Fibroblast of skin of scalp (primary cell): ENCODE data around the gene ADAMTSL1. TPM values are rescaled to one million over a fixed set of nuclear protein-coding genes. Genes with fewer than 3 reads are reported as not detected.
A peak's percentile ranks its signal among the peaks of the same experiment; 100 is the strongest.

Experiments
- DNase-seq: peaks from one replicate; pipeline ENCODE4 v3.0.0-alpha.2; 2013
- polyA plus RNA-seq, 2 experiments: library from polyadenylated mRNA; unstranded; fragments of 120-200 nt; gene quantifications; one replicate each; pipeline ENCODE4 v1.2.1, GENCODE V29; 2013; ENCODE audit not compliant: insufficient read length in 2 of 2

The ADAMTSL1 gene
- polyA plus RNA-seq (2013, experiment 1 of 2; ENCODE audit: insufficient read length) = 47.8 TPM
- polyA plus RNA-seq (2013, experiment 2 of 2; ENCODE audit: insufficient read length) = 46.1 TPM

- DNase-seq = peak; percentile 88
Observed at GRCh38 chr9:18473652-18474279, at the start of gene ADAMTSL1. TSS of gene ADAMTSL1 (plus strand) at chr9:18474153. CDS start at chr9:18474233, 80 bp downstream.

DNA sequence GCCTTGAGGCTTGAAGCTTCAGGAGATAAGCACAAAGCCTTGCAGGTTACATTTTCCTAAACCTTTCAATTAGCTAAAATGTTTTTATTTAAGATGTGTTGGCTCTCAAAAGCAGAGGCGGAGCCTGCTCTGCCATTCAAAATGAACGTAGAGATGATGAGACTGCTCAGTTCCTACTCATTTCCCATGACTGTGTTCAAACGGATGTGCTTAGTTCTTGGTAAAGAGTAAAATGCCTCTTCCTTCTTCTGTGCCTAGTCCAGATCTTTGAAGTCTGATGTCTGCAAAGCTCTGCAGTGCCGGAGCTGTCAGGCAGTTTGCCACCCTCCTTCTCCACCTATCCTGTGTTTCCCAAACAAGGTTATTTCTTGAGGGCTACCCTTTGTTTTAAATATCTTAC is 46.3 kb upstream of the ADAMTSL1 start:
- no peak for DNase-seq

GRCh38 chr9:18428661-18429060 is 45.3 kb upstream of the ADAMTSL1 start:
- peak; percentile 51 for DNase-seq

- peak; percentile 83 for DNase-seq
Observed at GRCh38 chr9:18429070-18429469, 44.9 kb upstream of the ADAMTSL1 start.

- DNase-seq = peak; percentile 44
Observed at GRCh38 chr9:18433620-18434019, 40.3 kb upstream of the ADAMTSL1 start.

- DNase-seq = peak; percentile 38
Observed at GRCh38 chr9:18437315-18438201, 36.4 kb upstream of the ADAMTSL1 start.

- DNase-seq = peak; percentile 51
Observed at GRCh38 chr9:18438300-18438925, 35.5 kb upstream of the ADAMTSL1 start.

GRCh38 chr9:18438951-18439350 is 35.0 kb upstream of the ADAMTSL1 start:
- DNase-seq = peak; percentile 25

DNA sequence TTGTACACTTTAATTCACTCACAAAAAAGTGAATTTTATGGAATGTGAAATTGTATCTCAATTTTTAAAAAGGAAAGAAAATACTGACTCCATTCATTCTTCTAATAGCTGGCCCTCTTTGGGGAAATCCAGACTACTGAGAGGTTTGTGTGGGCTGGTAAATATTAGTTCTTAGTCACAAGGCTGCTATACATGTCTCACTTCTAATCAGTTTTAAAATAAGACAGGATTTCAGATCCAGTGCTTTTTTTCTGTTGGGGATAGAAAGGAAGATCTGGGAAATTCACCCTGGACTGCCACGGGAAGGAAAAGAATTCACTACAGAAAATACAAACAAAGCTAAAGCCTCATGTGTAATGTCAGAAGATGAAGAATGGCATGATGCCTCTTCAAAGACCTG is 32.7 kb upstream of the ADAMTSL1 start:
- DNase-seq = peak; percentile 65

DNA sequence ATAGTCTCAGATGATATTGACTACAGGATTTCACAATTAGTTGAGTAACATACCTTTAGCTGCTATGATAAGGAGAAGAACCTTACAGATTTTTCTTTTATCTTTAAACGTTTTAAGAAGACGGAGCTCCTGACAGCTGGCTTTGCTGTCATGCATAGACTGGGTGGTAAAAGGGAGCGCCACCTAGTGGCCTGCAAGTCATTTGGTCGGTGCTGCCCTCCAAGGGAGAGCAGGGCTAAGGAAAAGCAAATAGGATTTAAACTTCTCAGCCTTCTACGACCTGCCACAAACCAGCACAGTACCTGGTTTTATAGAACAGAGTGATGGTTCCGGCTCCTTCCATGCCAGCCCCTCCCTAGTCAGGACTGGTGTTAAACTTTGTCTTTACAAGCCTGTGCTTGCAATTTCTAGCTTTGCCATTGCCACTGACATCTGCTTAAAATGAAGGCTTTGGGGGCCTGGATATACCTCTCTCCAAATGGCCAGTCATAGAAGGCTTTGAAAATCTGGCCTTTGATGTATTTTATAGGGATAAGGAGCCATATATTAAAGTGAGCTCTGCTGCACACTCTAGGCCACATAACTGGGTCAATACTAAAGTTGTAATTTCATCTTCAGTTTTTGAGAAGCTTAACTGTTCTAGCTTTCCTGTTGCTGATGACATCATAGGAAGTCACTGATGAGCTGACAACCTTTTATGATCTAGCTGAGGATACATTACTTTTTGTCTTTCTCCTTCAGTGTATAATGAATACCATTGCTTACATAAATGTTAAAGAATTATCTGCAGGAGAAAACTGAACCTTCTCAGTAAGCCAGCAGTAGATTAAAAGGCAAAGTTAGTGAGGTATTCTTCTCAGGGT is 31.1 kb upstream of the ADAMTSL1 start:
- DNase-seq = peak; percentile 81

DNA sequence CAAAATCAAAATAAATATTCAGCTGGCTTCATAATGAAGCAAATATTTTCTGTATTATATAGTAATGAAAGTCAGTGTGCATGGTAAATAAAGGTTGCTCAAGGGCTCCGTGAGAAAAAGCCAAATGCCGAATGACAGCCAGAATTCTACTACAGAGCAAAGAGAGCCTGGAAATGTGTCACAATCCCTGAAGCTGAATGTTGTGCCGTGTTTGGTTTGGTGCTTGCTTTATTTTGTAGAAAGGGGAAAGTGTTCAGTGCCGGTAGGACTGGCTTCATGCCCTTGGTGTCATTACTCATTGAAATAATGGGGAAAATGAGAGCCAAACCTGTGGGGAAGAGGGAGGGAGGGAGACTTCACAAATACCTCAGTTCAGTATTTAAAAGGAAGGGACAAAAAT is 26.8 kb upstream of the ADAMTSL1 start:
- DNase-seq = no peak

GRCh38 chr9:18447541-18447940 is 26.4 kb upstream of the ADAMTSL1 start:
- no peak for DNase-seq

GRCh38 chr9:18448101-18448500 is 25.9 kb upstream of the ADAMTSL1 start:
- no peak for DNase-seq

GRCh38 chr9:18451406-18451805 is 22.5 kb upstream of the ADAMTSL1 start:
- no peak for DNase-seq

DNA sequence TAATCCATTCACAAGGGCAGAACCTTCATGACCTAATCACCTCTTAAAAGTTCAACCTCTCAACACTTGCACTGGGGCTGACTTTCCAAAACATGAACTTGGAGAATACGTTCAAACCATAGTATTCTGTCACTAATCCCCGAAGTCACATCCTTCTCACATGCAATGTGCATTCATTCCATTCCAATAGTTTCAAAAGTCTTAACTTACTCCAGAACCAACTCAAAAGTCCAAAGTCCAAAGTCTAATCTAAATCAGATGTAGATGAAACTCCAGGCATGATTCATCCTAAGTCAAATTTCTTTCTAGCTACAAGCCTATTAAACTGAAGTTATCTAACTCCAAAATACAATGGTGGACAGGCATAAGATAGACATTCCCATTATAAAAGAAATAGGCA is 21.7 kb upstream of the ADAMTSL1 start:
- no peak for DNase-seq

- no peak for DNase-seq
Observed at GRCh38 chr9:18456624-18457237, 17.2 kb upstream of the ADAMTSL1 start.

- DNase-seq = no peak
Observed at GRCh38 chr9:18457510-18457909, 16.4 kb upstream of the ADAMTSL1 start.

DNA sequence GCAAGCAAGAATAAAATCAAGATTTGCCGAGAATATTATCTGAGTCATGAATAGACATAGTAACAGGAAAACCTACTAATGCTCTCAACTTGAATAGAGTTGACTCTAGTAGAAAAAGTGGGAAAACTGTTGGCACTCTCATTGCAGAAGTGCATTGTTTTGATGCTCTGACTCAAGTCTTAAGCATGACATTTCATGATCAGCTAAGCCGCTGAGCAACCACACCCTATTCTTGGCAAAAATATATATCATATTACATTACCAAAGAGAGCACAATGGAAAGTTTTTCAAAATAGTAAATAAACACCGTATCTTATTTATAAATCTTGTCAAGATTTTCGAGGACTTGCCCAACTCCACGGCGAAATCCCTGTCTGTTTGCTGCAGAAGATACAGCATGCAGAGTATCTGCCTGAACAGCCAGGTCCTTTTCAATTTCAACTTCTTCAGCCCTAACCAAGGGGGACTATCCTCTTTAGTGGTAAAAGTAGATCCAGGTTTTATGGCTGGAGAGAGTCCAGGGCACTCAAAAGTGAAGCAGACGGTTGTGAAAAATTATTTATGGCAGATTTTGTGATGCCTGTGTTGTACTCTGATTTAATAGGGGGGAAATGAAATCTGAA is 13.9 kb upstream of the ADAMTSL1 start:
- DNase-seq = peak; percentile 87

GRCh38 chr9:18461496-18461895 is 12.5 kb upstream of the ADAMTSL1 start:
- no peak for DNase-seq

GRCh38 chr9:18463991-18464390 is 10.0 kb upstream of the ADAMTSL1 start:
- peak; percentile 59 for DNase-seq

GRCh38 chr9:18466101-18466500 is 7.9 kb upstream of the ADAMTSL1 start:
- no peak for DNase-seq
